Measurements from ENCODE around the gene MYL6.
"Not testable (repeated sequence)": the region's sequence is repeated elsewhere in the genome, so short reads cannot be mapped to it uniquely, and the experiment has no call there.

Gene MYL6

GRCh38 chr12:56158029-56158925 lies at the start of gene MYL6:
Gene MYL6, plus strand, starts transcription at chr12:56158359. Its CDS starts 43 bp downstream, at chr12:56158402.
- H3K27ac Mint-ChIP-seq = peak within 1 kb of the TSS; percentile 89 to 99
- no peaks in the 10 kb centered on the region for H3K27me3 Mint-ChIP-seq
- DNase-seq = peak; percentile 83 to 93
- H3K4me1 Mint-ChIP-seq = peaks cover 66% of the 10 kb centered on the region
- peak within 1 kb of the TSS; percentile 87 to 96 for H3K4me3 Mint-ChIP-seq
- no peaks in the 10 kb centered on the region for H3K9me3 Mint-ChIP-seq
- peak; percentile 89 for ATAC-seq

GRCh38 chr12:56110571-56110970 lies 47.6 kb upstream of the MYL6 start:
- Mint-ChIP-seq H3K27ac (no peak overlapping the region), H3K27me3 (no peaks in the 10 kb centered on the region), H3K4me1 (peaks cover 25% of the 10 kb centered on the region), H3K4me3 (no peak overlapping the region), H3K9me3 (no peaks in the 10 kb centered on the region)
- no peak for DNase-seq
- ATAC-seq = no peak

- no peak overlapping the region for H3K27ac Mint-ChIP-seq
- no peak overlapping the region for H3K4me3 Mint-ChIP-seq
- no peak for ATAC-seq
- no peaks in the 10 kb centered on the region for H3K9me3 Mint-ChIP-seq
- DNase-seq = no peak
- H3K27me3 Mint-ChIP-seq = no peaks in the 10 kb centered on the region
- H3K4me1 Mint-ChIP-seq = peaks cover 13% of the 10 kb centered on the region
Measured at GRCh38 chr12:56114084-56114483, 44.1 kb upstream of the MYL6 start.

GRCh38 chr12:56115329-56115728 lies 42.8 kb upstream of the MYL6 start:
- ATAC-seq = no peak
- H3K9me3 Mint-ChIP-seq = no peaks in the 10 kb centered on the region
- H3K27ac Mint-ChIP-seq = peak overlapping the region; percentile 97 to 100
- no peaks in the 10 kb centered on the region for H3K27me3 Mint-ChIP-seq
- DNase-seq = no peak
- peaks cover 26% of the 10 kb centered on the region for H3K4me1 Mint-ChIP-seq
- H3K4me3 Mint-ChIP-seq = peak overlapping the region; percentile 93 to 98

GRCh38 chr12:56116267-56117081 lies 41.7 kb upstream of the MYL6 start, which contains the start of gene RPL41:
Gene RPL41, plus strand, starts transcription at chr12:56116633.
- Mint-ChIP-seq H3K9me3 (no peaks in the 10 kb centered on the region), H3K27ac (peak within 1 kb of the TSS; percentile 97 to 100), H3K27me3 (no peaks in the 10 kb centered on the region), H3K4me1 (peaks cover 32% of the 10 kb centered on the region), H3K4me3 (peak within 1 kb of the TSS; percentile 93 to 98)
- DNase-seq (peak; percentile 94 to 95), ATAC-seq (peak; percentile 51)

GRCh38 chr12:56117082-56117706 lies 41.0 kb upstream of the MYL6 start:
- H3K9me3 Mint-ChIP-seq, ATAC-seq, DNase-seq, H3K27me3 Mint-ChIP-seq: not testable (repeated sequence)
- H3K4me1 Mint-ChIP-seq = peaks cover 39% of the 10 kb centered on the region
- peak overlapping the region; percentile 97 to 100 for H3K27ac Mint-ChIP-seq
- H3K4me3 Mint-ChIP-seq = peak overlapping the region; percentile 93 to 98

GRCh38 chr12:56117778-56118687 lies 40.1 kb upstream of the MYL6 start, which contains the start of gene ZC3H10:
Gene ZC3H10, plus strand, starts transcription at chr12:56118266. Its CDS starts 2,297 bp downstream, at chr12:56120563.
- ATAC-seq = peak; percentile 93
- H3K27ac Mint-ChIP-seq = peak within 1 kb of the TSS; percentile 97 to 100
- peak; percentile 97 to 99 for DNase-seq
- no peaks in the 10 kb centered on the region for H3K27me3 Mint-ChIP-seq
- no peaks in the 10 kb centered on the region for H3K9me3 Mint-ChIP-seq
- peaks cover 45% of the 10 kb centered on the region for H3K4me1 Mint-ChIP-seq
- H3K4me3 Mint-ChIP-seq = peak within 1 kb of the TSS; percentile 93 to 98

- H3K9me3 Mint-ChIP-seq = no peaks in the 10 kb centered on the region
- H3K4me1 Mint-ChIP-seq = peaks cover 45% of the 10 kb centered on the region
Measured at GRCh38 chr12:56118688-56119357, 39.3 kb upstream of the MYL6 start.

GRCh38 chr12:56119361-56119796 lies 38.8 kb upstream of the MYL6 start:
- Mint-ChIP-seq H3K4me3 (peak overlapping the region; percentile 93 to 98), H3K4me1 (peaks cover 45% of the 10 kb centered on the region), H3K9me3 (no peaks in the 10 kb centered on the region), H3K27me3 (no peaks in the 10 kb centered on the region), H3K27ac (peak overlapping the region; percentile 6 to 97)
- ATAC-seq (no peak), DNase-seq (peak; percentile 37 to 60)

More at GRCh38 chr12:56118688-56119357, 39.3 kb upstream of the MYL6 start:
- DNase-seq (no peak), ATAC-seq (peak; percentile 2)
- Mint-ChIP-seq H3K27ac (peak overlapping the region; percentile 66 to 97), H3K27me3 (no peaks in the 10 kb centered on the region), H3K4me3 (peak overlapping the region; percentile 93 to 98)

- no peak for ATAC-seq
- H3K27ac Mint-ChIP-seq = no peak overlapping the region
- H3K4me1 Mint-ChIP-seq = peaks cover 51% of the 10 kb centered on the region
Measured at GRCh38 chr12:56120158-56120846, 37.9 kb upstream of the MYL6 start.

GRCh38 chr12:56121204-56121870 lies 36.8 kb upstream of the MYL6 start:
- peaks cover 57% of the 10 kb centered on the region for H3K4me1 Mint-ChIP-seq
- H3K9me3 Mint-ChIP-seq = no peaks in the 10 kb centered on the region
- no peak overlapping the region for H3K27ac Mint-ChIP-seq
- ATAC-seq = no peak
- H3K4me3 Mint-ChIP-seq = no peak overlapping the region
- no peaks in the 10 kb centered on the region for H3K27me3 Mint-ChIP-seq
- no peak for DNase-seq

More at GRCh38 chr12:56120158-56120846, 37.9 kb upstream of the MYL6 start:
- no peaks in the 10 kb centered on the region for H3K9me3 Mint-ChIP-seq
- no peak for DNase-seq
- peak overlapping the region in 1 of 2 donors; percentile 45 for H3K4me3 Mint-ChIP-seq
- no peaks in the 10 kb centered on the region for H3K27me3 Mint-ChIP-seq

- Mint-ChIP-seq H3K4me1 (peaks cover 70% of the 10 kb centered on the region), H3K27ac (no peak overlapping the region), H3K4me3 (no peak overlapping the region), H3K27me3 (no peaks in the 10 kb centered on the region), H3K9me3 (no peaks in the 10 kb centered on the region)
- no peak for DNase-seq
- ATAC-seq = no peak
Measured at GRCh38 chr12:56122637-56123036, 35.5 kb upstream of the MYL6 start.

GRCh38 chr12:56124133-56124532 lies 34.0 kb upstream of the MYL6 start:
- H3K4me1 Mint-ChIP-seq = peaks cover 66% of the 10 kb centered on the region
- no peak overlapping the region for H3K4me3 Mint-ChIP-seq
- peak overlapping the region in 1 of 2 donors; percentile 15 for H3K27ac Mint-ChIP-seq
- no peak for DNase-seq
- no peak for ATAC-seq
- no peaks in the 10 kb centered on the region for H3K27me3 Mint-ChIP-seq
- H3K9me3 Mint-ChIP-seq = no peaks in the 10 kb centered on the region
